Vagina (tissue), 2 donors: ENCODE results near the gene GALNT6. TPM values are rescaled to one million over a fixed set of nuclear protein-coding genes. Genes with fewer than 3 reads are reported as not detected.

Experiments used
- DNase-seq, 2 donors: peaks; one replicate each; pipeline ENCODE4 v3.0.0-alpha.2; 2017; ENCODE audit errors: extremely low spot score in 2 of 2
- H3K27ac ChIP-seq: fragments of 200-600 bp; sonication (generic); one replicate; pipeline ENCODE4 v1.5.1; 2019
- H3K27me3 ChIP-seq: fragments of 200-600 bp; sonication (generic); one replicate; pipeline ENCODE4 v1.5.1; 2019
- H3K36me3 ChIP-seq, 2 donors: fragments of 200-600 bp; sonication (generic); one replicate each; pipeline ENCODE4 v1.5.1; 2017 to 2019
- H3K4me1 ChIP-seq: fragments of 200-600 bp; sonication (generic); one replicate; pipeline ENCODE4 v1.5.1; 2019
- H3K4me3 ChIP-seq, 2 donors: fragments of 200-600 bp; sonication (generic); 1 replicate in 1 of 2; 2 replicates in 1 of 2; pipeline ENCODE4 v1.5.1; 2016 to 2019
- H3K9me3 ChIP-seq: fragments of 200-600 bp; sonication (generic); one replicate; pipeline ENCODE4 v1.5.1; 2019
- CTCF ChIP-seq, 3 experiments: fragments of 450-650 bp in 2 of 3; fragments of 200-600 bp in 1 of 3; sonication (generic) in 1 of 3; IDR thresholded peaks; one replicate each; pipeline ENCODE4 v1.5.1; 2017 to 2019; ENCODE audit warnings: antibody characterized with exemption in 3 of 3, mild to moderate bottlenecking in 2 of 3, moderate library complexity in 2 of 3
- POLR2A ChIP-seq, 2 donors: fragments of 450-650 bp; IDR thresholded peaks; one replicate each; pipeline ENCODE4 v1.6.1; 2017; ENCODE audit warnings: antibody characterized with exemption in 2 of 2, mild to moderate bottlenecking in 2 of 2, moderate library complexity in 2 of 2
- POLR2AphosphoS5 ChIP-seq, 2 donors: sonication (generic); formaldehyde crosslinking; IDR thresholded peaks; one replicate each; pipeline ENCODE4 v1.9.0; 2017; ENCODE audit warnings: antibody characterized with exemption in 2 of 2, mild to moderate bottlenecking in 2 of 2, low read depth in 1 of 2; ENCODE audit not compliant: insufficient read depth in 1 of 2
- intact Hi-C: fragments of 100-400 bp; cut with DNase I; formaldehyde crosslinking; loops from one replicate; pipeline ENCODE4 v1.15.1; 2023
- total RNA-seq: library from RNA; depleted of rRNA; stranded (reverse); fragments of >200 nt; gene quantifications from one replicate; pipeline ENCODE4 v1.2.3, GENCODE V29; 2016

The GALNT6 gene
- total RNA-seq, 1 donor from 2014 or later = 12.5 TPM

- Histone ChIP-seq H3K4me1 (no peaks in the 10 kb centered on the region), H3K9me3 (no peaks in the 10 kb centered on the region), H3K4me3 (no peak overlapping the region), H3K27me3 (no peaks in the 10 kb centered on the region), H3K27ac (no peak overlapping the region), H3K36me3 (no peaks in the 10 kb centered on the region)
- no peak for DNase-seq
- TF ChIP-seq POLR2A (IDR thresholded peaks at IDR 0.05) (no peak), CTCF (IDR thresholded peaks at IDR 0.05) (no peak), POLR2AphosphoS5 (IDR thresholded peaks at IDR 0.05; ENCODE audit: insufficient read depth in 1 of 2, low read depth in 1 of 2) (no peak)
- intact Hi-C loops = no loop called here
These were observed 56.4 kb downstream of the GALNT6 start for GRCh38 chr12:51334764-51335163.

GRCh38 chr12:51333536-51333935 lies 57.7 kb downstream of the GALNT6 start:
- Histone ChIP-seq H3K27ac (no peak overlapping the region), H3K9me3 (no peaks in the 10 kb centered on the region), H3K4me1 (no peaks in the 10 kb centered on the region), H3K4me3 (no peak overlapping the region), H3K36me3 (no peaks in the 10 kb centered on the region), H3K27me3 (no peaks in the 10 kb centered on the region)
- DNase-seq = no peak
- TF ChIP-seq POLR2AphosphoS5 (IDR thresholded peaks at IDR 0.05; ENCODE audit: insufficient read depth in 1 of 2, low read depth in 1 of 2) = no peak
- no peak for TF ChIP-seq CTCF (IDR thresholded peaks at IDR 0.05)
- no peak for TF ChIP-seq POLR2A (IDR thresholded peaks at IDR 0.05)
- intact Hi-C loops = no loop called here

- intact Hi-C loops = no loop called here
- Histone ChIP-seq H3K36me3 (no peaks in the 10 kb centered on the region), H3K27me3 (no peaks in the 10 kb centered on the region), H3K27ac (no peak overlapping the region), H3K9me3 (no peaks in the 10 kb centered on the region), H3K4me3 (no peak overlapping the region), H3K4me1 (peaks cover 23% of the 10 kb centered on the region)
- DNase-seq = no peak
- TF ChIP-seq POLR2A (IDR thresholded peaks at IDR 0.05) = no peak
- no peak for TF ChIP-seq POLR2AphosphoS5 (IDR thresholded peaks at IDR 0.05; ENCODE audit: insufficient read depth in 1 of 2, low read depth in 1 of 2)
- no peak for TF ChIP-seq CTCF (IDR thresholded peaks at IDR 0.05)
These were observed 61.0 kb downstream of the GALNT6 start for GRCh38 chr12:51330186-51330585.

GRCh38 chr12:51329742-51330141 lies 61.5 kb downstream of the GALNT6 start:
- Histone ChIP-seq H3K27ac (no peak overlapping the region), H3K9me3 (no peaks in the 10 kb centered on the region), H3K36me3 (no peaks in the 10 kb centered on the region), H3K27me3 (no peaks in the 10 kb centered on the region), H3K4me1 (peaks cover 23% of the 10 kb centered on the region), H3K4me3 (no peak overlapping the region)
- DNase-seq = no peak
- TF ChIP-seq POLR2AphosphoS5 (IDR thresholded peaks at IDR 0.05; ENCODE audit: insufficient read depth in 1 of 2, low read depth in 1 of 2) (no peak), CTCF (IDR thresholded peaks at IDR 0.05) (no peak), POLR2A (IDR thresholded peaks at IDR 0.05) (no peak)
- intact Hi-C loops = no loop called here

GRCh38 chr12:51328587-51328986 lies 62.6 kb downstream of the GALNT6 start:
- no peak for TF ChIP-seq POLR2A (IDR thresholded peaks at IDR 0.05)
- TF ChIP-seq CTCF (IDR thresholded peaks at IDR 0.05) = no peak
- TF ChIP-seq POLR2AphosphoS5 (IDR thresholded peaks at IDR 0.05; ENCODE audit: insufficient read depth in 1 of 2, low read depth in 1 of 2) = no peak
- H3K4me3 ChIP-seq = no peak overlapping the region
- intact Hi-C loops = no loop called here
- H3K9me3 ChIP-seq = no peaks in the 10 kb centered on the region
- DNase-seq = no peak
- H3K36me3 ChIP-seq = no peaks in the 10 kb centered on the region
- H3K4me1 ChIP-seq = peaks cover 23% of the 10 kb centered on the region
- H3K27ac ChIP-seq = no peak overlapping the region
- H3K27me3 ChIP-seq = no peaks in the 10 kb centered on the region
